ENCODE measurements around the gene GJD2.

GJD2 gene

DNA sequence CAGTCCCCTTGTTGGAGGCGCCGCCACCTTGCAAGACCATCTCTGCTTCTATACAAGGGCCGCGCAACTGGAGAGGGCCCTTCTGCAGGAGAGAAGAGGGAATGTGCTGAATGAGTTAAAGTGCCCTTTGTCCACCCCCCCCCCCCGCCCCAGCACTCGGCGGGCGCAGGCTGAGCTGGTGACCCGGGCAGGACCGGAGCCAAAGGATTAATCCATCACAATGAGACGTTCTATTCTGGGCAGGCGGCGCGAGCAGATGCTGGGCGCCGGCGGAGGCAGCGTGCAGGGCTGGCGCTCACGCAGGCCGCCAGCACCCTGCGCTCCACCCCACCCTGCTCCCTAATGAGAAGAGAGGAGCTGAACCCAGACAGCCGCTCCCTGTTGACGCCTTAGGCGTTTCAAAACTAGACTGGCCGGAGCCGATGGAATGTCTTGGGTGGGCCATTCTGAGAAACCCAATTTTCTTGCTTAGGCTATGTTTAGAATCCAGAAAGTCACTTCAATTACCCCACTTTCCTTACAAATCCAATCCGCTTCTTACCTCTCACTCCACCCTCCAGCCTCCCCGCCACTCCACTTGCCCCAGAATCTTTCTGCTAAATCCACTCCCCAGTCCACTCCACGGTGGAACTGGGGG lies 32.9 kb downstream of the GJD2 start:
- no peak for DNase-seq

DNA sequence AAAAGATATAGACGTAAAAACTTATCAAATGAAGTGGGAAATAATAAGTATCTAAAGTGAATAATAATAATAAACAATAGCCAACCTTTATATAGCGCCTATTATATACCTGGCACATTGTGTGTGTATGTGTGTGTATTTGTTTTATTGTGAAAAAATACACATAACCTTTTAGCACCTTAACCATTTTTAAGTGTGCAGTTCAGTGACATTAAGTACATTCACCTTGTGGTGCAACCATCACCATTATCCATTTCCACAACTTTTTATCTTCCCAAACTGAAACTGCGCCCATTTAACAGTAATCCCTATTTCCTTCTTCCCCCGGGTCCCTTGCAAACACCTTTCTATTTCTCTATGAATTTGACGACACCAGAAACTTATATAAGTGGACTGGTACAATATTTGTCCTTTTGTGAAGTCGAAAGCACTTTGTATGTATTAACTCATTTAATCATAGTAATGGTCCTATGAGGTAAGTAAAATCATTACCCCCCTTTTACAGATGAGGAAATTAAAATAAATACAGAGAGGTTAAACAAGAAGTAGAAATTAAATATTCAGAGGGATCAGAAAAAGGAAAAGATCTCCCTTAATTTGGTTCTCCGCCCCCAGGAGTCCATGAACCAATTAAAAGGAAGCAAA lies 33.5 kb downstream of the GJD2 start:
- no peak for DNase-seq

DNA sequence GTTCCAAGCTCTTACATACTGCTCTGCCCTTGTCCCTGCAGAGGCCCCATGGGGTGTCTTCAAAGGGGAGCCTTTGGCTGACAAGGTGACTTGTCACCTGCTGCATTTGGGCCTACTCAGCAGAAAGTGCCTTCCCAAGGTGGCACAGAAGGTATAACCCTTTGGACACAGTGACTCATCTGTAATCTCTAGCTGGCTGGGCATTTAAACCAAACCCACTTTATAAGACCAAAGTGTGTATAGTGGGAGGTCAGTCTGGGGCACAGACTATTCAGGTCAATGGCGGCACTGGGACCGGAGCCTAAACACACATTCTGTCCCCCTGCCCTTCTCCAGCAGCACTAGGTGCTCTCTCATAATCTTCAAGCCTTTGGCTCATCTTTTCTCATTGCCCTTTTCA lies 35.1 kb downstream of the GJD2 start:
- no peak for DNase-seq

DNA sequence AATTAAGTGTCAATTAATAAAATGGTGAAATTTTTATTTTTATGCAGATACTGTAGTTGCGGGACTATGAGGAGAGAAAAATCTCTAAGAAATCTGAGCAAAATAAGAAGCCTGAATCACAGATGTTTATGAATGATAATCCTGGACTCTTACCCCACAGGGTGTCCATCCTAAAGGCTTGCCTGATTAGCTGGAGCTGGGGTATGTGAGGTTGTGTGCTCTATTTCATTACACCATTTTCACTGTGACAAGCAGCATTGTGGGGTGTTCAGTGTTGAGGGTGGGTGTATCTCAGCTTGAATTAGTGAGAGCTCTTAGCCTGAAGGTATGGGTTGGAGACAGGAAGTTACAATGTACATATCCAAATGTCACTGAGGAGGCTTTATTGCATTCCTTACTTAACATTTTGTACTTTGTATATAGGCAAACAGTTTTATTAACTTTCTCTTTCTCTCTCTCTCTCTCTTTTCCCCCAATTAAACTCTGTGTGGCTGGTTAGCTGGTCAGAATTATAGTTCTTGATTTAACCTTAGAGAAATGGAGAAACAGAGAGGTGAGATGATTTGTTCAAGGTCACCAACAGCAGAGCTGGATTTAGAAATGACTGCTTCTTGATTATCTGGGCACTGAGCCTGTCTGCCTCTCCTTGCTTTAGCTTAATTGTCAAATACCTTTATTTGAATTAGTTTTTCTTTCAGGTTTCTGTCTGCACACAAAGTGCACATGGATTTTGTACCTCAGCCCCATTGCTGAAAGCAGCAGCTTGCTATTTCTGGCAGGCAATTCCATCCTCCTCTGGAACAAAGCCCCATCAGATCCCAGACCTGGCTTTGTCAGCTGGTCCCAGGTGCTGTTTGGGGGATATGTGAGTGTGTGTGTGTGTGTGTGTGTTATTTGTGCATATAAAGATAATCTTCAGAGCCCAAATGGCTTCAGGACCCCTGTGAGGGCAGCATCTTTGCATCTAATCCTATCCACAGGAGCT lies 35.8 kb downstream of the GJD2 start:
- no peak for DNase-seq

DNA sequence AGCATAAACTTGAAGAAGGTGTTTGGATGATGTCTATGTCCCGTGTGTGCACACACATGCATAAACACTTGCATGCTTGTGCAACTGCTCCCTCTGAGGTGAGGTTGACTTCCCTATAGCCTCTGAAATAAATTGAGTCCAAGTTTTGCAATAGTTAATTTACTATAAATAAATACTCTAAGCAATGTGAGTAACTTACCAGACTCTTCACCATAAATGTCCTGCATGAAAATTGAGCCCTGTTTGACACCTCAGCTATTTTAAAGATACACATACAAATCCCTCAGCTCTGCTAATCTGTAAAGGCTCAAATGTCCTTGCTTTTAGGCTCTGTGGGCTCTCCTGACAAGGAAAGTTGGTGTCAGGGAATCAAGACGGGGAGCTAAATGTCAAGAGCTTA lies 37.1 kb downstream of the GJD2 start:
- no peak for DNase-seq

- no peak for DNase-seq
These were observed 38.7 kb downstream of the GJD2 start for GRCh38 chr15:34716111-34716510.

GRCh38 chr15:34714476-34715121 lies 40.2 kb downstream of the GJD2 start:
- no peak for DNase-seq

DNA sequence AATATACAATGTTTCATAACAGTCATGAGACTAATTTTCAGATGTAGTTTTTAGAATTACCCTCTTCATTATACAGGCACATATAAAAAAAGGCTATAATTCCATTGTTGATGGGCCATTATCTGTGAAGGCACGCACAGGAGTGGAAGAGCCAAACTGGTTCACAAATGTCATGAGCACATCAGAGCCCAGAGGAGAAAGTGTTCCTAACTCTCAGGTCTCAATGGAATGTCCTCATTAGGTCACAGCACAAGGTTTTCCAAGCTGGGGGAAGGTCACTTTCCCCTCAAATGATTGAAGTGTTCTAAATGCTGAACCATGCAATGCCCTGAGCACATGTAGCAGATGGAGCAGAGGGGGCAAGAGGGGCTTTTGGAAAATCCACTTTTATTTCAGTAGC lies 41.2 kb downstream of the GJD2 start:
- no peak for DNase-seq

DNA sequence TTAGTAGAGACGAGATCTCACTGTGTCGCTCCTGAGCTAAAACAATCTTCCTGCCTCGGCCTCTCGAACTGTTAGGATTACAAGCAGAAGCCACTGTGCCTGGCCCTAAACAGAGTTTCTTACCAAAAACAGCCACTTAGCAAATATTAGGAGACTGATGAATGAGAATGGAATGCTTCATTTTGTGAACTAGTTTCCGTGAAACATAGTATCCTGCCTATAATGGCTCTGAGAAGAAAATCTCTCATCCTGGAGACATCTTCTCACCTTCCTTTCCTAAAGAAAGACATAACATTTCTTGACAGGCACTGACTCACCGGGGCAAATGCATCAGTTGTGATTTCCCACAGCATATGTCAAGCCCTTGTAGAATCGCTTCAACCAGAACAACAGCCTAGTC lies 44.9 kb downstream of the GJD2 start:
- no peak for DNase-seq

GRCh38 chr15:34708422-34708821 lies 46.4 kb downstream of the GJD2 start:
- no peak for DNase-seq

DNA sequence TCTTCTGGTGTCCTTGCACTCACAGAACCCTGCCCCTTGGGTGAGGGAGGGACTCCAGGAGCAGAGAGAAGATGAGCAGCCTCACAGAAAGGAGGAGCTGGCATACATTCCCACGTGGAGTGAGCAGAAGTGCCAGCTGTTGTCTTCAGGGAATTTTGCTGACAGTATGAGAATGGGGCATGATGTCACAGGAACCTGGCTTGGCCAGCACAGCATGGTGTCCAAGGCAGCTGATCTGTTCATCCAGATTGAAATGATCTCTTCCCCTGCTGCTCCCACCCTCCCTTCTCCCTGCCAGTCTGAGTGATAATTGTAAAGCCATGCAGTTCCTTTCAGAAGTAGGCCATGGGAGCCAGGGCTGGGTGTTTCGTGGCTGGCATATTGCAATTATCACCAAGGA lies 53.3 kb downstream of the GJD2 start:
- DNase-seq, result no peak

Measured in activated T-cell treated with anti-CD3 and anti-CD28 coated beads, Interleukin-2, amount 50 U/mL, for 1 hour (primary cell).